IMR-90 (cell line): ENCODE data around the gene LSM6. TPM values are rescaled to one million over a fixed set of nuclear protein-coding genes. Genes with fewer than 3 reads are reported as not detected.

Experiments used
- ATAC-seq: fragments of 200-7000 bp; cut with Tn5 transposase; 2 replicates; pipeline ENCODE4 v1.9.1; 2020; ENCODE audit warnings: low read depth, mild to moderate bottlenecking, moderate library complexity
- BruUV-seq: library from RNA; stranded (reverse); fragments of 400-500 nt; replicated peaks from 2 replicates; lab custom pipeline; 2021; lab: Mats Ljungman, UMichigan
- CTCF ChIA-PET: fragments of 300-600 bp; formaldehyde crosslinking; extraction: SDS; loops from one replicate; lab custom pipeline; 2021; ENCODE audit warnings: antibody characterized with exemption; lab: Yijun Ruan, JAX
- POLR2A ChIA-PET: fragments of 300-600 bp; sonication (Branson Sonifier 250); formaldehyde crosslinking; loops from one replicate; lab custom pipeline; 2022; ENCODE audit warnings: antibody characterized with exemption; ENCODE audit not compliant: unreplicated experiment; lab: Charles Lee
- DNase-seq: peaks from one replicate; pipeline ENCODE4 v3.0.0; 2013
- H2AFZ ChIP-seq: replicated peaks from 2 replicates; pipeline ENCODE3; 2013; ENCODE audit warnings: low read length, mild to moderate bottlenecking; ENCODE audit not compliant: poor library complexity
- H2AK5ac ChIP-seq: 2 replicates; pipeline ENCODE4 v1.6.1; 2013; ENCODE audit warnings: low read depth, low read length, inconsistent platforms
- H2AK9ac ChIP-seq: replicated peaks from 2 replicates; pipeline ENCODE3; 2013; ENCODE audit warnings: mild to moderate bottlenecking, low read depth, low read length, moderate library complexity; ENCODE audit not compliant: poor library complexity
- H2BK120ac ChIP-seq: 2 replicates; pipeline ENCODE4 v1.6.1; 2013; ENCODE audit warnings: low read depth, low read length, inconsistent platforms
- H2BK15ac ChIP-seq: 3 replicates; pipeline ENCODE4 v1.6.1; 2013; ENCODE audit warnings: low read depth, low read length, inconsistent platforms
- H2BK20ac ChIP-seq: 2 replicates; pipeline ENCODE4 v1.6.1; 2013; ENCODE audit warnings: low read depth, mild to moderate bottlenecking, inconsistent platforms, low read length, moderate library complexity
- H2BK5ac ChIP-seq: 2 replicates; pipeline ENCODE4 v1.6.1; 2013; ENCODE audit warnings: mild to moderate bottlenecking, low read depth, low read length, inconsistent platforms; ENCODE audit not compliant: poor library complexity, severe bottlenecking
- H3K14ac ChIP-seq: replicated peaks from 2 replicates; pipeline ENCODE4 v1.6.1; 2013; ENCODE audit warnings: low read depth, low read length, inconsistent platforms
- H3K18ac ChIP-seq: 2 replicates; pipeline ENCODE4 v1.6.1; 2013; ENCODE audit warnings: low read depth, low read length, control low read depth
- H3K23ac ChIP-seq: 2 replicates; pipeline ENCODE4 v1.6.1; 2013; ENCODE audit warnings: low read depth, low read length, inconsistent platforms
- H3K27ac ChIP-seq: 2 replicates; pipeline ENCODE4 v1.5.1; 2013; ENCODE audit warnings: mild to moderate bottlenecking, control low read depth, low read length; ENCODE audit not compliant: insufficient read depth
- H3K27me3 ChIP-seq: 2 replicates; pipeline ENCODE4 v1.6.1; 2013; ENCODE audit warnings: low read length; ENCODE audit not compliant: control insufficient read depth, insufficient read depth
- H3K36me3 ChIP-seq: 2 replicates; pipeline ENCODE4 v1.6.1; 2013; ENCODE audit warnings: low read length, mixed read lengths; ENCODE audit not compliant: control insufficient read depth, insufficient read depth
- H3K4ac ChIP-seq: 2 replicates; pipeline ENCODE4 v1.6.1; 2013; ENCODE audit warnings: low read depth, low read length, inconsistent platforms
- H3K4me1 ChIP-seq: 2 replicates; pipeline ENCODE4 v1.6.1; 2013; ENCODE audit warnings: low read length, mixed read lengths; ENCODE audit not compliant: control insufficient read depth, insufficient read depth
- H3K4me2 ChIP-seq: 2 replicates; pipeline ENCODE4 v1.6.1; 2013; ENCODE audit warnings: low read depth, mild to moderate bottlenecking, control low read depth, low read length, moderate library complexity
- H3K4me3 ChIP-seq: 2 replicates; pipeline ENCODE4 v1.5.1; 2013; ENCODE audit warnings: low read depth, mild to moderate bottlenecking, control low read depth, low read length, moderate library complexity; ENCODE audit not compliant: insufficient read depth
- H3K56ac ChIP-seq: 2 replicates; pipeline ENCODE4 v1.6.1; 2013; ENCODE audit warnings: low read length, inconsistent platforms; ENCODE audit not compliant: insufficient read depth; ENCODE audit errors: extremely low read depth
- H3K79me1 ChIP-seq, 2 experiments: 2 replicates each; pipeline ENCODE4 v1.6.1; 2013; ENCODE audit warnings: low read length in 2 of 2, inconsistent platforms in 1 of 2, low read depth in 1 of 2
- H3K9ac ChIP-seq: 2 replicates; pipeline ENCODE4 v1.6.1; 2013; ENCODE audit warnings: low read depth, low read length, control low read depth
- H3K9me1 ChIP-seq: 2 replicates; pipeline ENCODE4 v1.6.1; 2013; ENCODE audit warnings: low read length, inconsistent platforms; ENCODE audit not compliant: insufficient read depth
- H3K9me3 ChIP-seq: 2 replicates; pipeline ENCODE4 v1.6.1; 2013; ENCODE audit warnings: low read length; ENCODE audit not compliant: control insufficient read depth, insufficient read depth
- H4K20me1 ChIP-seq: 2 replicates; pipeline ENCODE4 v1.6.1; 2013; ENCODE audit warnings: low read length, inconsistent platforms; ENCODE audit not compliant: insufficient read depth
- H4K5ac ChIP-seq: 2 replicates; pipeline ENCODE4 v1.6.1; 2013; ENCODE audit warnings: mild to moderate bottlenecking, low read depth, low read length, control low read depth
- H4K8ac ChIP-seq, 2 experiments: 2 replicates each; pipeline ENCODE4 v1.6.1; 2013; ENCODE audit warnings: low read depth in 2 of 2, low read length in 2 of 2, control low read depth in 1 of 2, inconsistent platforms in 1 of 2
- H4K91ac ChIP-seq: 2 replicates; pipeline ENCODE4 v1.6.1; 2013; ENCODE audit warnings: low read depth, low read length, inconsistent platforms; ENCODE audit not compliant: insufficient read depth
- CEBPB ChIP-seq: IDR thresholded peaks from 2 replicates; pipeline ENCODE4 v1.6.1; 2012; ENCODE audit warnings: low read depth, low read length, improper control_type of control experiment
- CHD1 ChIP-seq: IDR thresholded peaks from 2 replicates; pipeline ENCODE4 v1.6.1; 2012; ENCODE audit warnings: low read depth, low read length, improper control_type of control experiment
- FOS ChIP-seq: fragments of 150-350 bp; IDR thresholded peaks from 2 replicates; pipeline ENCODE4 v1.6.1; 2016; ENCODE audit warnings: low read depth, low read length
- MAFK ChIP-seq: IDR thresholded peaks from 2 replicates; pipeline ENCODE4 v1.6.1; 2012; ENCODE audit warnings: low read depth, low read length, improper control_type of control experiment
- MAZ ChIP-seq: IDR thresholded peaks from 2 replicates; pipeline ENCODE4 v1.6.1; 2012; ENCODE audit warnings: low read depth, mild to moderate bottlenecking, low read length, improper control_type of control experiment, moderate library complexity, borderline replicate concordance
- MXI1 ChIP-seq: IDR thresholded peaks from 2 replicates; pipeline ENCODE4 v1.6.1; 2012; ENCODE audit warnings: low read depth, mild to moderate bottlenecking, low read length, moderate library complexity, borderline replicate concordance
- POLR2A ChIP-seq: IDR thresholded peaks from 2 replicates; pipeline ENCODE4 v1.6.1; 2012; ENCODE audit warnings: mild to moderate bottlenecking, low read depth, low read length
- RAD21 ChIP-seq: IDR thresholded peaks from 2 replicates; pipeline ENCODE4 v1.6.1; 2012; ENCODE audit warnings: low read length, improper control_type of control experiment
- RCOR1 ChIP-seq: IDR thresholded peaks from 2 replicates; pipeline ENCODE4 v1.6.1; 2012; ENCODE audit warnings: mild to moderate bottlenecking, low read length, improper control_type of control experiment; ENCODE audit not compliant: insufficient replicate concordance
- RFX5 ChIP-seq: IDR thresholded peaks from 2 replicates; pipeline ENCODE4 v1.8.0; 2012; ENCODE audit warnings: low read depth, mild to moderate bottlenecking, low read length, moderate library complexity
- SMC3 ChIP-seq: fragments of 150-350 bp; IDR thresholded peaks from 2 replicates; pipeline ENCODE4 v1.6.1; 2016; ENCODE audit warnings: low read depth, mild to moderate bottlenecking, antibody characterized with exemption, low read length, moderate library complexity
- WGBS, 2 experiments: methylation state at CpG; one replicate each; pipeline versions ENCODE4 v1.1.5 to v1.1.7; 2013; ENCODE audit warnings: missing lambda C conversion rate in 2 of 2; ENCODE audit not compliant: insufficient read length in 1 of 2; ENCODE audit errors: extremely low coverage in 2 of 2; 5-methylcytosine and 5-hydroxymethylcytosine counted together
- dilution Hi-C: fragments of 300-500 bp; cut with HindIII; formaldehyde crosslinking; loops from one replicate; pipeline ENCODE4 v1.14.3; 2018; ENCODE audit warnings: low sequenced_read_pairs; ENCODE audit not compliant: unreplicated experiment
- in situ Hi-C: fragments of 300-500 bp; cut with MboI; formaldehyde crosslinking; loops from 3 replicates; pipeline ENCODE4 v1.14.3; 2019; ENCODE audit warnings: low sequenced_read_pairs, inconsistent platforms, mixed read lengths
- intact Hi-C: fragments of 100-400 bp; cut with micrococcal nuclease; formaldehyde crosslinking; loops from 2 replicates; pipeline ENCODE4 v1.10.0; 2022
- polyA plus RNA-seq, 3 experiments: library from polyadenylated mRNA; depleted of rRNA; stranded (reverse); fragments of >200 nt; gene quantifications; 2 replicates each; pipeline ENCODE4 v1.2.3, GENCODE V29; 2012; ENCODE audit warnings: low replicate concordance in 1 of 3
- total RNA-seq: library from RNA; depleted of rRNA; stranded (reverse); fragments of >200 nt; gene quantifications from 2 replicates; pipeline ENCODE4 v1.2.3, GENCODE V29; 2012
- TF ChIP-seq, protein P1 (sequence below): fragments of 150-350 bp; IDR thresholded peaks from 2 replicates; pipeline ENCODE4 v1.6.1; 2016; ENCODE audit warnings: low read depth, mild to moderate bottlenecking, low read length, moderate library complexity, borderline replicate concordance

Gene LSM6
- total and polyA plus RNA-seq, 2 of the 4 experiments (the other 2 are of a cell fraction) = 13.4 to 17.4 TPM

DNA sequence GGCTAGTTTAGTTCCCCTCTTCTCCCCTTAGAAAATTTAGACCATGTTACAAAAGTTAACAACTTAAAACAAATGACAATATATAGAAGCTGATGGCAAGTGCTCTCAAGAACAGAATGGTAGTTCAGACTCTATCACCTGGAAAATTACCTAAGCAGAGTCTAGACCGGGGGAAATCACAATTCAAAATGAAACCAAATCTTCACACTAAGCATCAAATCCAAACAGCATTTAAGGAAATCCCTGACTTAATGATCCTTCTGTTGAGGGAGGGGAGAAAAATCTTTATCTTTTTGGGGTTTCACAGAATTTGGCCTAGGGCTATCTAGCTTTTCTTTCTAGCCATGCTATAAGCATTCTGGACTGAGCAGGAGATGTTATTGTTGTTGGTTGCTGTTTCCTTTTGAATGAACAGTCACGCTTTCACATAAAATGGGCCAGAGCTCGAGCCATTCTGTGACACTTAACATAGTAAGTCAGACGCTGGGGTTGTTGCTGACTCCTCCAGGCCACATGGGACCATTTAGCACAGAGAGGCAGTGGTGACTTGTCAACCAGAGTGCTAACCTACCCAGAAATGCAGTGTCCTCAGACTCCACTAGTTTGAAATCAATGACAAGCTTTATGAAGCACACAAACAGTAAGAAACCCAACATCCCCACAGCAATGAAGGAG is 16.0 kb upstream of the LSM6 start:
- Histone ChIP-seq H3K79me1 (no peaks in the 10 kb centered on the region), H4K5ac (no peak overlapping the region), H3K4me2 (no peak overlapping the region), H3K56ac (no peak overlapping the region), H3K14ac (no peak overlapping the region), H3K18ac (no peak overlapping the region), H3K9ac (no peak overlapping the region), H3K36me3 (no peaks in the 10 kb centered on the region), H2AK5ac (no peak overlapping the region), H4K20me1 (no peaks in the 10 kb centered on the region), H3K27me3 (no peaks in the 10 kb centered on the region; the same call in 1 of the 2 replicates), H3K27ac (no peak overlapping the region), H3K9me3 (no peaks in the 10 kb centered on the region; the same call in 1 of the 2 replicates), H2AFZ (no peak overlapping the region), H3K9me1 (no peaks in the 10 kb centered on the region), H2BK5ac (no peak overlapping the region), H4K91ac (no peak overlapping the region), H2BK15ac (no peak overlapping the region), H2BK20ac (no peak overlapping the region), H2BK120ac (no peak overlapping the region), H4K8ac (no peak overlapping the region), H3K23ac (no peak overlapping the region), H3K4me1 (no peaks in the 10 kb centered on the region), H3K4me3 (no peak overlapping the region), H2AK9ac (no peak overlapping the region), H3K4ac (no peak overlapping the region)
- POLR2A ChIA-PET = no interaction called here
- CTCF ChIA-PET = interaction anchor here (0.5 kb wide), 1 partner anchor 18 kb away, joined by 4 read pairs; no protein-coding TSS in a partner anchor
- TF ChIP-seq, protein P1, sequence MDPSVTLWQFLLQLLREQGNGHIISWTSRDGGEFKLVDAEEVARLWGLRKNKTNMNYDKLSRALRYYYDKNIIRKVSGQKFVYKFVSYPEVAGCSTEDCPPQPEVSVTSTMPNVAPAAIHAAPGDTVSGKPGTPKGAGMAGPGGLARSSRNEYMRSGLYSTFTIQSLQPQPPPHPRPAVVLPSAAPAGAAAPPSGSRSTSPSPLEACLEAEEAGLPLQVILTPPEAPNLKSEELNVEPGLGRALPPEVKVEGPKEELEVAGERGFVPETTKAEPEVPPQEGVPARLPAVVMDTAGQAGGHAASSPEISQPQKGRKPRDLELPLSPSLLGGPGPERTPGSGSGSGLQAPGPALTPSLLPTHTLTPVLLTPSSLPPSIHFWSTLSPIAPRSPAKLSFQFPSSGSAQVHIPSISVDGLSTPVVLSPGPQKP = no peak
- no peak for TF ChIP-seq MAFK
- no peak for TF ChIP-seq RFX5
- TF ChIP-seq FOS = no peak
- no peak for TF ChIP-seq POLR2A
- TF ChIP-seq MAZ = no peak
- no peak for TF ChIP-seq CEBPB
- TF ChIP-seq RCOR1 = no peak
- TF ChIP-seq MXI1 = no peak
- no peak for TF ChIP-seq RAD21
- no peak for TF ChIP-seq SMC3
- TF ChIP-seq CHD1 = no peak
- no peak for DNase-seq
- BruUV-seq = no TSS peak
- in situ Hi-C loops (no loop called here), intact Hi-C loops (no loop called here), dilution Hi-C loops (no loop called here)
- WGBS, 2 experiments = no CpG with 5 or more reads among the region's 4 CpGs
- ATAC-seq = no peak
